DOHH2 (cell line): Measurements from ENCODE around the gene CCNL2.
"Not testable (repeated sequence)": the region's sequence is repeated elsewhere in the genome, so short reads cannot be mapped to it uniquely, and the experiment has no call there.

Source experiments
- H3F3A ChIP-seq: fragments of 200-600 bp; sonication (generic), shearing (Covaris generic); 2 replicates; pipeline ENCODE4 v1.6.0; 2016; ENCODE audit warnings: antibody characterized with exemption, mild to moderate bottlenecking; ENCODE audit not compliant: control insufficient read depth, insufficient read depth
- H3K27ac ChIP-seq: fragments of 200-600 bp; sonication (generic); 2 replicates; pipeline ENCODE4 v1.5.1; 2014; ENCODE audit warnings: low read depth, mild to moderate bottlenecking, low read length, moderate library complexity
- H3K27me3 ChIP-seq: fragments of 200-600 bp; sonication (generic); 2 replicates; pipeline ENCODE4 v1.6.1; 2014; ENCODE audit warnings: mild to moderate bottlenecking, low read length, mixed read lengths; ENCODE audit not compliant: control insufficient read depth
- H3K36me3 ChIP-seq: fragments of 200-600 bp; sonication (generic); 2 replicates; pipeline ENCODE4 v1.6.1; 2014; ENCODE audit warnings: mild to moderate bottlenecking, low read length, moderate library complexity, mixed read lengths; ENCODE audit not compliant: control insufficient read depth
- H3K4me1 ChIP-seq: fragments of 200-600 bp; sonication (generic); 2 replicates; pipeline ENCODE4 v1.6.1; 2014; ENCODE audit warnings: mild to moderate bottlenecking, low read length, mixed read lengths; ENCODE audit not compliant: control insufficient read depth
- H3K4me2 ChIP-seq: fragments of 200-600 bp; sonication (generic); 2 replicates; pipeline ENCODE4 v1.6.0; 2014; ENCODE audit warnings: mild to moderate bottlenecking, low read length, moderate library complexity
- H3K4me3 ChIP-seq: fragments of 200-600 bp; sonication (generic); 2 replicates; pipeline ENCODE4 v1.5.1; 2014; ENCODE audit warnings: mild to moderate bottlenecking, low read length, mixed read lengths
- H3K79me2 ChIP-seq: fragments of 200-600 bp; sonication (generic); 2 replicates; pipeline ENCODE4 v1.6.1; 2014; ENCODE audit warnings: mild to moderate bottlenecking, low read length, mixed read lengths; ENCODE audit not compliant: control insufficient read depth
- H3K9me2 ChIP-seq: fragments of 200-600 bp; sonication (generic); replicated peaks from 2 replicates; pipeline ENCODE4 v1.6.1; 2014; ENCODE audit warnings: mild to moderate bottlenecking, low read length, mixed read lengths; ENCODE audit not compliant: control insufficient read depth
- H3K9me3 ChIP-seq: fragments of 200-600 bp; sonication (generic); 2 replicates; pipeline ENCODE4 v1.6.1; 2014; ENCODE audit warnings: antibody characterized with exemption, low read length, mixed read lengths; ENCODE audit not compliant: control insufficient read depth, insufficient read depth
- H4K20me1 ChIP-seq: fragments of 200-600 bp; sonication (generic); 2 replicates; pipeline ENCODE4 v1.6.0; 2014; ENCODE audit warnings: low read depth, mild to moderate bottlenecking, antibody characterized with exemption, low read length, moderate library complexity; ENCODE audit not compliant: control insufficient read depth, insufficient read depth
- EZH2phosphoT487 ChIP-seq: fragments of 200-600 bp; sonication (generic); IDR thresholded peaks from 2 replicates; pipeline ENCODE4 v1.6.1; 2017; ENCODE audit warnings: borderline replicate concordance, mild to moderate bottlenecking, antibody characterized with exemption, low read length, moderate library complexity, mixed read lengths
- TF ChIP-seq, protein P1 (sequence below): fragments of 200-600 bp; sonication (generic); IDR thresholded peaks from one replicate; pipeline ENCODE4 v1.5.1; 2014; ENCODE audit warnings: antibody characterized with exemption, mild to moderate bottlenecking, low read depth, low read length; ENCODE audit not compliant: poor library complexity, severe bottlenecking

The CCNL2 gene

DNA sequence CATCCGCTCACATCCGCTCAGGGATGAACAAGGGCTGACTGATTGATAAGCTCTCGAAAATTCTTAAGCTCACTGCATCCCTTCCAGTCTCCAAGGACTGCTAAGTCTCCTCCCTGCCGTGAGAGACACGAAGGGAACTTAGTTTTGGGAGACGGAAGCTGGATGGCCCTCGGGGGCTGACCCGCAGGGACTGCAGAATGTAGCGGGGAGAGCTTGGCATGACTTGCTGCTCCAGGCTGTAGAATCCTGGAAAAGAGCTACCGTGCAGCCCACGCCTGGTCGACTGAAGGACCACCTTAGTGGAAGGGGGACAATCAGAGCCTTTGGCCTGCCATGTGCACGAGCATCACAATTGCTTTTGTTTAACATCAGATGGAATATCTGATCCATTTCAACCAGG, 16.6 kb upstream of the CCNL2 start:
- H4K20me1 ChIP-seq = no peaks in the 10 kb centered on the region
- H3K27ac ChIP-seq = no peak overlapping the region
- H3F3A ChIP-seq = no peaks in the 10 kb centered on the region
- no peaks in the 10 kb centered on the region for H3K4me1 ChIP-seq
- no peak overlapping the region for H3K4me3 ChIP-seq
- H3K36me3 ChIP-seq = no peaks in the 10 kb centered on the region
- H3K4me2 ChIP-seq = no peak overlapping the region
- TF ChIP-seq EZH2phosphoT487 = no peak
- TF ChIP-seq, protein P1, sequence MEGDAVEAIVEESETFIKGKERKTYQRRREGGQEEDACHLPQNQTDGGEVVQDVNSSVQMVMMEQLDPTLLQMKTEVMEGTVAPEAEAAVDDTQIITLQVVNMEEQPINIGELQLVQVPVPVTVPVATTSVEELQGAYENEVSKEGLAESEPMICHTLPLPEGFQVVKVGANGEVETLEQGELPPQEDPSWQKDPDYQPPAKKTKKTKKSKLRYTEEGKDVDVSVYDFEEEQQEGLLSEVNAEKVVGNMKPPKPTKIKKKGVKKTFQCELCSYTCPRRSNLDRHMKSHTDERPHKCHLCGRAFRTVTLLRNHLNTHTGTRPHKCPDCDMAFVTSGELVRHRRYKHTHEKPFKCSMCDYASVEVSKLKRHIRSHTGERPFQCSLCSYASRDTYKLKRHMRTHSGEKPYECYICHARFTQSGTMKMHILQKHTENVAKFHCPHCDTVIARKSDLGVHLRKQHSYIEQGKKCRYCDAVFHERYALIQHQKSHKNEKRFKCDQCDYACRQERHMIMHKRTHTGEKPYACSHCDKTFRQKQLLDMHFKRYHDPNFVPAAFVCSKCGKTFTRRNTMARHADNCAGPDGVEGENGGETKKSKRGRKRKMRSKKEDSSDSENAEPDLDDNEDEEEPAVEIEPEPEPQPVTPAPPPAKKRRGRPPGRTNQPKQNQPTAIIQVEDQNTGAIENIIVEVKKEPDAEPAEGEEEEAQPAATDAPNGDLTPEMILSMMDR = no peak
- no peaks in the 10 kb centered on the region for H3K27me3 ChIP-seq
- H3K9me2 ChIP-seq = no peaks in the 10 kb centered on the region
- H3K9me3 ChIP-seq = no peaks in the 10 kb centered on the region
- no peaks in the 10 kb centered on the region for H3K79me2 ChIP-seq

GRCh38 chr1:1412311-1412902, 13.3 kb upstream of the CCNL2 start:
- not testable (repeated sequence) for H3F3A ChIP-seq, H3K4me2 ChIP-seq, H3K27me3 ChIP-seq, H3K4me3 ChIP-seq, H3K4me1 ChIP-seq, H3K9me3 ChIP-seq, H3K9me2 ChIP-seq, H4K20me1 ChIP-seq, H3K27ac ChIP-seq
- Histone ChIP-seq H3K79me2 (peaks cover 24% of the 10 kb centered on the region), H3K36me3 (peaks cover 22% of the 10 kb centered on the region)

DNA sequence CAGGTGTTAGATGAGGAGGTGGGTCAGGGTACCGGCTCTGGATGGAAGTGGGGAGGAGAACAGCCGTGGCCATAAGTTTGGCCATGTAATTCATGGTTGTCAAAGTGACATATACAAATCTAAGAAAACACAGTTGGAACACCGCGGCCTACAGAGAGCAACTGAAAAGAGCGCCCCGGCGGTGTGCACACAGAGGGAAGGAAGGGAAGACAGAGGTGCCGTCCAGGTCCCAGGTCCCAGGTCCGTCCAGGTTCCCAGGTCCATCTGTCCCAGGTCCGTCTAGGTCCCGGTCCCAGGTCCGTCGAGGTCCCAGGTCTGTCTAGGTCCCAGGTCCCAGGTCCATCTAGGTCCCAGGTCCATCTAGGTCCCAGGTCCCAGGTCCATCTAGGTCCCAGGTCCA, 12.5 kb upstream of the CCNL2 start:
- H3K9me2 ChIP-seq = no peaks in the 10 kb centered on the region
- H3K27me3 ChIP-seq = no peaks in the 10 kb centered on the region
- H3K9me3 ChIP-seq = no peaks in the 10 kb centered on the region
- H3K4me1 ChIP-seq = peaks cover 8% of the 10 kb centered on the region
- peaks cover 3% of the 10 kb centered on the region for H3F3A ChIP-seq
- H3K4me3 ChIP-seq = no peak overlapping the region
- peaks cover 31% of the 10 kb centered on the region for H3K79me2 ChIP-seq
- H3K4me2 ChIP-seq = no peak overlapping the region
- peaks cover 26% of the 10 kb centered on the region for H3K36me3 ChIP-seq
- TF ChIP-seq, protein P1 = no peak
- no peak for TF ChIP-seq EZH2phosphoT487
- peaks cover 5% of the 10 kb centered on the region; the same call in 1 of the 2 replicates for H4K20me1 ChIP-seq
- H3K27ac ChIP-seq = no peak overlapping the region

DNA sequence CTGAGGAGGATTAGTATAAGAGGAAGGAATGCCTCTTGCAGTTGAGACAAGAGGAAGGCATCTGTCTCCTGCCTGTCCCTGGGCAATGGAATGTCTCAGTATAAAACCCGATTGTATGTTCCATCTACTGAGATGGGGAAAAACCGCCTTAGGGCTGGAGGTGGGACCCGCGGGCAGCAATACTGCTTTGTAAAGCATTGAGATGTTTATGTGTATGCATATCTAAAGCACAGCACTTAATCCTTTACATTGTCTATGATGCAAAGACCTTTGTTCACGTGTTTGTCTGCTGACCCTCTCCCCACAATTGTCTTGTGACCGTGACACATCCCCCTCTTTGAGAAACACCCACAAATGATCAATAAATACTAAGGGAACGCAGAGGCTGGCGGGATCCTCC, 11.1 kb upstream of the CCNL2 start:
- H4K20me1 ChIP-seq, H3K4me2 ChIP-seq, H3F3A ChIP-seq, H3K9me3 ChIP-seq, H3K4me3 ChIP-seq, H3K27me3 ChIP-seq, H3K27ac ChIP-seq, H3K9me2 ChIP-seq: not testable (repeated sequence)
- peaks cover 45% of the 10 kb centered on the region for H3K79me2 ChIP-seq
- peaks cover 17% of the 10 kb centered on the region for H3K4me1 ChIP-seq
- H3K36me3 ChIP-seq = peaks cover 40% of the 10 kb centered on the region
